GM23338 (cell line): Measurements from ENCODE around the gene RAB12. TPM values are rescaled to one million over a fixed set of nuclear protein-coding genes. Genes with fewer than 3 reads are reported as not detected.

Experiments
- ATAC-seq: fragments of 200-7000 bp; cut with Tn5 transposase; 3 replicates; pipeline ENCODE4 v1.9.1; 2020
- DNase-seq: peaks from one replicate; pipeline ENCODE4 v3.0.0-alpha.2; 2015; ENCODE audit warnings: low spot score
- H2AFZ ChIP-seq: fragments of 200-600 bp; sonication (generic); 2 replicates; pipeline ENCODE4 v1.8.0; 2016; ENCODE audit warnings: antibody characterized with exemption, mild to moderate bottlenecking, moderate library complexity
- H3F3A ChIP-seq: fragments of 200-600 bp; sonication (generic); replicated peaks from 2 replicates; pipeline ENCODE4 v1.8.0; 2017; ENCODE audit warnings: antibody characterized with exemption, mixed run types, low read depth
- H3K27ac ChIP-seq: fragments of 200-600 bp; sonication (generic); 2 replicates; pipeline ENCODE4 v1.6.1; 2016; ENCODE audit warnings: low read depth
- H3K27me3 ChIP-seq: fragments of 200-600 bp; sonication (generic); 2 replicates; pipeline ENCODE4 v1.8.0; 2016; ENCODE audit warnings: mild to moderate bottlenecking, mixed run types, moderate library complexity; ENCODE audit not compliant: insufficient read depth
- H3K36me3 ChIP-seq: fragments of 200-600 bp; sonication (generic); 2 replicates; pipeline ENCODE4 v1.8.0; 2016; ENCODE audit warnings: mild to moderate bottlenecking; ENCODE audit not compliant: insufficient read depth
- H3K4me1 ChIP-seq: fragments of 200-600 bp; sonication (generic); 2 replicates; pipeline ENCODE4 v1.8.0; 2016; ENCODE audit warnings: mild to moderate bottlenecking, moderate library complexity; ENCODE audit not compliant: insufficient read depth
- H3K4me2 ChIP-seq: fragments of 200-600 bp; sonication (generic); 2 replicates; pipeline ENCODE4 v1.7.1; 2017; ENCODE audit warnings: mixed run types
- H3K4me3 ChIP-seq: fragments of 200-600 bp; sonication (generic); 2 replicates; pipeline ENCODE4 v1.6.1; 2016; ENCODE audit warnings: mixed run types
- H3K79me2 ChIP-seq: fragments of 200-600 bp; sonication (generic); replicated peaks from 2 replicates; pipeline ENCODE4 v1.8.0; 2017; ENCODE audit warnings: mild to moderate bottlenecking; ENCODE audit not compliant: insufficient read depth
- H3K9me2 ChIP-seq: fragments of 200-600 bp; sonication (generic); 2 replicates; pipeline ENCODE4 v1.8.0; 2017; ENCODE audit not compliant: insufficient read depth
- H4K20me1 ChIP-seq: fragments of 200-600 bp; sonication (generic); replicated peaks from 2 replicates; pipeline ENCODE4 v1.8.0; 2017; ENCODE audit warnings: mild to moderate bottlenecking; ENCODE audit not compliant: insufficient read depth
- H3K27ac Mint-ChIP-seq: 2 replicates; pipeline ENCODE4 v1.8.0; 2020; ENCODE audit warnings: inconsistent platforms, mild to moderate bottlenecking, moderate library complexity, mixed read lengths
- H3K27me3 Mint-ChIP-seq: 3 replicates; pipeline ENCODE4 v1.8.0; 2022; ENCODE audit warnings: low read depth, mild to moderate bottlenecking, moderate library complexity, mixed read lengths, inconsistent platforms; ENCODE audit not compliant: insufficient read depth, poor library complexity
- H3K36me3 Mint-ChIP-seq: 3 replicates; pipeline ENCODE4 v1.8.0; 2021; ENCODE audit warnings: low read depth, mild to moderate bottlenecking, inconsistent platforms, moderate library complexity, mixed read lengths
- H3K4me1 Mint-ChIP-seq: 3 replicates; pipeline ENCODE4 v1.8.0; 2020; ENCODE audit warnings: mild to moderate bottlenecking, inconsistent platforms, mixed read lengths
- H3K4me3 Mint-ChIP-seq: 3 replicates; pipeline ENCODE4 v1.8.0; 2021; ENCODE audit warnings: moderate library complexity, mild to moderate bottlenecking, inconsistent platforms, mixed read lengths
- H3K9me3 Mint-ChIP-seq: 3 replicates; pipeline ENCODE4 v1.8.0; 2020; ENCODE audit warnings: moderate library complexity, mild to moderate bottlenecking, inconsistent platforms, mixed read lengths
- CREB1 ChIP-seq: fragments of 250-450 bp; sonication (Bioruptor Pico); IDR thresholded peaks from 2 replicates; pipeline ENCODE4 v1.5.0; 2020; ENCODE audit warnings: low read depth, mild to moderate bottlenecking, moderate library complexity
- CTCF ChIP-seq, 2 experiments: fragments of 200-600 bp in 1 of 2; sonication (generic) in 1 of 2; conservative IDR thresholded peaks; 2 replicates each; pipeline versions ENCODE4 v1.5.1 to v1.6.1; 2016 to 2017; ENCODE audit warnings: antibody characterized with exemption in 2 of 2, low read depth in 2 of 2, mild to moderate bottlenecking in 2 of 2, moderate library complexity in 1 of 2
- ETS1 ChIP-seq: IDR thresholded peaks from 2 replicates; pipeline ENCODE4 v1.6.1; 2016; ENCODE audit warnings: antibody characterized with exemption
- EZH2 ChIP-seq: fragments of 200-600 bp; sonication (generic); IDR thresholded peaks from one replicate; pipeline ENCODE4 v1.8.0; 2017; ENCODE audit warnings: antibody characterized with exemption, mild to moderate bottlenecking, low read depth; ENCODE audit not compliant: unreplicated experiment
- EZH2phosphoT487 ChIP-seq: fragments of 200-600 bp; sonication (generic); IDR thresholded peaks from one replicate; pipeline ENCODE4 v1.8.1; 2018; ENCODE audit warnings: antibody characterized with exemption; ENCODE audit not compliant: unreplicated experiment
- JUNB ChIP-seq: IDR thresholded peaks from one replicate; pipeline ENCODE4 v1.6.1; 2016; ENCODE audit warnings: antibody characterized with exemption; ENCODE audit not compliant: unreplicated experiment
- NANOG ChIP-seq: IDR thresholded peaks from 2 replicates; pipeline ENCODE4 v1.6.1; 2016; ENCODE audit warnings: antibody characterized with exemption, borderline replicate concordance
- POLR2AphosphoS5 ChIP-seq: IDR thresholded peaks from 2 replicates; pipeline ENCODE4 v1.6.1; 2016; ENCODE audit warnings: antibody characterized with exemption, low read depth
- REST ChIP-seq: IDR thresholded peaks from one replicate; pipeline ENCODE4 v1.6.1; 2018; ENCODE audit warnings: antibody characterized with exemption; ENCODE audit not compliant: unreplicated experiment
- STAT1 ChIP-seq: IDR thresholded peaks from one replicate; pipeline ENCODE4 v1.6.1; 2016; ENCODE audit warnings: antibody characterized with exemption; ENCODE audit not compliant: unreplicated experiment
- ZNF331 ChIP-seq: fragments of 250-450 bp; sonication (Bioruptor Pico); IDR thresholded peaks from 2 replicates; pipeline ENCODE4 v1.5.0; 2020; ENCODE audit warnings: low read depth, mild to moderate bottlenecking, moderate library complexity
- ZNF462 ChIP-seq: fragments of 250-450 bp; sonication (Bioruptor Pico); IDR thresholded peaks from 2 replicates; pipeline ENCODE4 v1.5.0; 2020; ENCODE audit warnings: mild to moderate bottlenecking, moderate library complexity
- polyA plus RNA-seq: library from polyadenylated mRNA; unstranded; fragments of >200 nt; fragmentation: Nextera tagmentation; extraction: Ambion mirVana; gene quantifications from 2 replicates; pipeline ENCODE4 v1.2.1, GENCODE V29; 2016
- total RNA-seq: library from RNA; depleted of rRNA; stranded (reverse); fragments of >200 nt; shearing (Covaris generic); gene quantifications from 2 replicates; pipeline ENCODE4 v1.2.3, GENCODE V29; 2014

Gene RAB12
- total and polyA plus RNA-seq, 2 experiments from 2014 or later, result 16.7 to 80.4 TPM

- H4K20me1 ChIP-seq, result peaks cover 24% of the 10 kb centered on the region
- no peaks in the 10 kb centered on the region for H3K36me3 ChIP-seq
- peaks cover 54% of the 10 kb centered on the region for H3K4me1 Mint-ChIP-seq
- H3K79me2 ChIP-seq, result peaks cover 52% of the 10 kb centered on the region
- H3K36me3 Mint-ChIP-seq, result peaks cover 32% of the 10 kb centered on the region
- peaks cover 17% of the 10 kb centered on the region for H3K27me3 Mint-ChIP-seq
- H3K4me3 ChIP-seq, result peak overlapping the region; percentile 85
- ATAC-seq, result no peak; the same call in 1 of the 3 replicates
- peaks cover 3% of the 10 kb centered on the region; the same call in 1 of the 3 replicates for H3K9me3 Mint-ChIP-seq
- DNase-seq, result no peak
- TF ChIP-seq REST, result no peak
- no peak for TF ChIP-seq EZH2
- no peak for TF ChIP-seq ZNF331 (CRISPR knock-in tag)
- no peak for TF ChIP-seq STAT1
- no peak for TF ChIP-seq CTCF (conservative IDR thresholded peaks at IDR 0.05; ENCODE audit: low read depth in 2 of 2)
- TF ChIP-seq EZH2phosphoT487, result no peak
- TF ChIP-seq NANOG, result no peak
- TF ChIP-seq POLR2AphosphoS5, result no peak
- no peak for TF ChIP-seq ETS1
- TF ChIP-seq JUNB, result no peak
- no peak for TF ChIP-seq ZNF462 (CRISPR knock-in tag)
- no peak for TF ChIP-seq CREB1 (CRISPR knock-in tag)
- H3K27me3 ChIP-seq, result peaks cover 10% of the 10 kb centered on the region
- no peak overlapping the region for H2AFZ ChIP-seq
- peaks cover 59% of the 10 kb centered on the region for H3K4me1 ChIP-seq
- H3F3A ChIP-seq, result peaks cover under 1% of the 10 kb centered on the region; the same call in 1 of the 2 replicates
- peak overlapping the region; percentile 94 for H3K4me3 Mint-ChIP-seq
- H3K27ac ChIP-seq, result no peak overlapping the region
- peak overlapping the region; percentile 91 for H3K4me2 ChIP-seq
- peak overlapping the region; percentile 89 for H3K27ac Mint-ChIP-seq
- H3K9me2 ChIP-seq, result no peaks in the 10 kb centered on the region
Measured at GRCh38 chr18:8609659-8610458, 622 bp downstream of the RAB12 start.
